Hepatocyte (in vitro differentiated cells): Measurements from ENCODE around the gene DNMT3A. TPM values are rescaled to one million over a fixed set of nuclear protein-coding genes. Genes with fewer than 3 reads are reported as not detected.

Experiments
- DNase-seq: peaks from one replicate; pipeline ENCODE4 v3.0.0-alpha.2; 2016; ENCODE audit warnings: low spot score
- H2AFZ ChIP-seq: fragments of 200-600 bp; sonication (generic); 2 replicates; pipeline ENCODE4 v1.6.0; 2016; ENCODE audit warnings: antibody characterized with exemption, mild to moderate bottlenecking
- H3K27ac ChIP-seq: fragments of 200-600 bp; sonication (generic); 2 replicates; pipeline ENCODE4 v1.5.1; 2016; ENCODE audit warnings: mild to moderate bottlenecking
- H3K27me3 ChIP-seq: fragments of 200-600 bp; sonication (generic); 2 replicates; pipeline ENCODE4 v1.6.1; 2016
- H3K36me3 ChIP-seq: fragments of 200-600 bp; sonication (generic); replicated peaks from 2 replicates; pipeline ENCODE4 v1.5.1; 2016; ENCODE audit warnings: low read depth; ENCODE audit not compliant: insufficient read depth
- H3K4me1 ChIP-seq: fragments of 200-600 bp; sonication (generic); 2 replicates; pipeline ENCODE4 v1.5.1; 2016; ENCODE audit warnings: mild to moderate bottlenecking, moderate library complexity; ENCODE audit not compliant: insufficient read depth
- H3K4me2 ChIP-seq: fragments of 200-600 bp; sonication (generic); 2 replicates; pipeline ENCODE4 v1.6.0; 2016
- H3K4me3 ChIP-seq: fragments of 200-600 bp; sonication (generic); 2 replicates; pipeline ENCODE4 v1.5.1; 2016; ENCODE audit warnings: mild to moderate bottlenecking
- H3K79me2 ChIP-seq: fragments of 200-600 bp; sonication (generic); 2 replicates; pipeline ENCODE4 v1.6.0; 2017; ENCODE audit warnings: mild to moderate bottlenecking
- H3K9me2 ChIP-seq: fragments of 200-600 bp; sonication (generic); replicated peaks from 2 replicates; pipeline ENCODE4 v1.6.0; 2017; ENCODE audit warnings: mild to moderate bottlenecking; ENCODE audit not compliant: insufficient read depth
- H3K9me3 ChIP-seq: fragments of 200-600 bp; sonication (generic); 2 replicates; pipeline ENCODE4 v1.5.1; 2016; ENCODE audit warnings: low read depth, mild to moderate bottlenecking
- H4K20me1 ChIP-seq: fragments of 200-600 bp; sonication (generic); 2 replicates; pipeline ENCODE4 v1.6.0; 2016; ENCODE audit warnings: mild to moderate bottlenecking; ENCODE audit not compliant: insufficient read depth, poor library complexity, severe bottlenecking
- EZH2 ChIP-seq: fragments of 200-600 bp; sonication (generic); IDR thresholded peaks from 2 replicates; pipeline ENCODE4 v1.6.1; 2016; ENCODE audit warnings: antibody characterized with exemption, mild to moderate bottlenecking, borderline replicate concordance
- EZH2phosphoT487 ChIP-seq: fragments of 200-600 bp; sonication (generic); IDR thresholded peaks from one replicate; pipeline ENCODE4 v1.6.1; 2018; ENCODE audit warnings: antibody characterized with exemption, mild to moderate bottlenecking, low read depth, moderate library complexity; ENCODE audit not compliant: unreplicated experiment, severe bottlenecking
- WGBS: methylation state at CpG from one replicate; pipeline ENCODE4 v1.1.6; 2016; ENCODE audit warnings: low lambda C conversion rate; ENCODE audit errors: missing lambda C conversion rate; 5-methylcytosine and 5-hydroxymethylcytosine counted together
- polyA plus RNA-seq: library from polyadenylated mRNA; unstranded; fragments of >200 nt; fragmentation: Nextera tagmentation; extraction: Ambion mirVana; gene quantifications from 2 replicates; pipeline ENCODE4 v1.2.1, GENCODE V29; 2016
- total RNA-seq: library from RNA; depleted of rRNA; stranded (reverse); fragments of >200 nt; gene quantifications from 2 replicates; pipeline ENCODE4 v1.2.3, GENCODE V29; 2014
- TF ChIP-seq, protein P1 (sequence below): fragments of 200-600 bp; sonication (generic); IDR thresholded peaks from 2 replicates; pipeline ENCODE4 v1.5.1; 2016; ENCODE audit warnings: antibody characterized with exemption, mild to moderate bottlenecking; ENCODE audit not compliant: poor library complexity

DNMT3A gene
- total and polyA plus RNA-seq, 2 experiments from 2014 or later, result 28.3 to 43.8 TPM

DNA sequence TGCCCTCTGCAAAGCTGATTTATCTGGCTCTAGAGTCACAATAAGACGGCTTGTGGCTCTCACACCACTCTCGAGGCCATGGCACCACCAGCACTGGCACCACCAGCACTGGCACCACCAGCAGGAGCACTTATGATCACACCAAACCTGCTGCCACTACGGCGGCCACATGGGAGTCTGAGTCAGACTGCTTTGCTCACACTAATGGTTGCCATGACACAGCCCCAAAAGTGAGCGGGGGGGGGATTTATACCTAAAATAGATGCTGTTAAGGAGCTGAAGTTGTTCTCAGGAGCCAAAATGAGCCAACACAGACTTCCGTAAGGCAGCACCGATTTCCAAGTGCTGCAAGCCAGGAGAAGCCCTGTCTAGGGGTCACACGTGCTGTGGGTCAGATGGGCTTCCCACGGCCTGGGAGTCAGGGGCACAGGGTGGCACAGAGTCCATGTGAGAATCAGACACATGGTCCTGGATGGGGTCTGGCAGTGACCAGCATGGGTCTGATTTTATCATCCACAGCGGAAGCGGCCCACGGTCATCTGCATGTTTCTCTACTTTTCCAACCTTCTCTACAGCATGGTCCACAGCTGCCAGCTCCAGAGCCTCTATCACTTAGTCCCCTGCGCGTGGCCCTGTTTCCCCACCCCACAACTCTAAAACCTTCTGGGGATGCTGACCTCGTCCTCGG is 16.7 kb downstream of the DNMT3A start:
- peaks cover 97% of the 10 kb centered on the region for H3K79me2 ChIP-seq
- H3K4me2 ChIP-seq, result no peak overlapping the region
- peaks cover 50% of the 10 kb centered on the region for H4K20me1 ChIP-seq
- H3K9me2 ChIP-seq, result no peaks in the 10 kb centered on the region
- no peak for TF ChIP-seq EZH2
- TF ChIP-seq, protein P1, sequence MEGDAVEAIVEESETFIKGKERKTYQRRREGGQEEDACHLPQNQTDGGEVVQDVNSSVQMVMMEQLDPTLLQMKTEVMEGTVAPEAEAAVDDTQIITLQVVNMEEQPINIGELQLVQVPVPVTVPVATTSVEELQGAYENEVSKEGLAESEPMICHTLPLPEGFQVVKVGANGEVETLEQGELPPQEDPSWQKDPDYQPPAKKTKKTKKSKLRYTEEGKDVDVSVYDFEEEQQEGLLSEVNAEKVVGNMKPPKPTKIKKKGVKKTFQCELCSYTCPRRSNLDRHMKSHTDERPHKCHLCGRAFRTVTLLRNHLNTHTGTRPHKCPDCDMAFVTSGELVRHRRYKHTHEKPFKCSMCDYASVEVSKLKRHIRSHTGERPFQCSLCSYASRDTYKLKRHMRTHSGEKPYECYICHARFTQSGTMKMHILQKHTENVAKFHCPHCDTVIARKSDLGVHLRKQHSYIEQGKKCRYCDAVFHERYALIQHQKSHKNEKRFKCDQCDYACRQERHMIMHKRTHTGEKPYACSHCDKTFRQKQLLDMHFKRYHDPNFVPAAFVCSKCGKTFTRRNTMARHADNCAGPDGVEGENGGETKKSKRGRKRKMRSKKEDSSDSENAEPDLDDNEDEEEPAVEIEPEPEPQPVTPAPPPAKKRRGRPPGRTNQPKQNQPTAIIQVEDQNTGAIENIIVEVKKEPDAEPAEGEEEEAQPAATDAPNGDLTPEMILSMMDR, result no peak
- no peak for TF ChIP-seq EZH2phosphoT487
- no peak overlapping the region for H3K27ac ChIP-seq
- no peaks in the 10 kb centered on the region for H3K27me3 ChIP-seq
- no peaks in the 10 kb centered on the region for H3K9me3 ChIP-seq
- no peaks in the 10 kb centered on the region for H3K36me3 ChIP-seq
- H3K4me3 ChIP-seq, result no peak overlapping the region
- DNase-seq, result no peak
- no peaks in the 10 kb centered on the region for H3K4me1 ChIP-seq
- no peak overlapping the region for H2AFZ ChIP-seq
- WGBS, result 95% methylated on average over 16 of the region's 16 CpGs

DNA sequence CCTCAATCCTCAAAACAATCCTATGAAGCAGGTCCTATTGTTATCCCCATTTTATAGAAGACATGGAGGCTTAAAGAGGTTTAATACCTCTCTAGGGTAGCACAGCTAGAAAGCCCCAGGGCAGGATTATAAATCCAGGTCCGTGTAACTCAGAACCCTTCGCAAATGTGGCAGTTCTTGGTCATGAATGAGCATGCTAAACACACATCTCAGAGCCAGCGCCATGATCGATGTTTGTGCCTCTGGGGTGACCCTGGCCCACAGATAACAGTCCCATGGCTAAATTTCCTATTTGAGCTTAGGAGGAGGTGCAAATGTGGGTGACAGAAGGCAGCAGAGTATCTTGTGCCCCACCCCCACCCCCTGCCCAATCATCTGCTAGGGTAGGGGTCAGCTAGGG is 17.5 kb downstream of the DNMT3A start:
- no peak overlapping the region for H3K4me2 ChIP-seq
- no peak overlapping the region for H3K27ac ChIP-seq
- no peak for DNase-seq
- H3K9me3 ChIP-seq, result no peaks in the 10 kb centered on the region
- no peaks in the 10 kb centered on the region for H3K36me3 ChIP-seq
- WGBS, result 77% methylated on average over 4 of the region's 4 CpGs
- H3K9me2 ChIP-seq, result no peaks in the 10 kb centered on the region
- H3K27me3 ChIP-seq, result no peaks in the 10 kb centered on the region
- H2AFZ ChIP-seq, result no peak overlapping the region
- H3K4me3 ChIP-seq, result no peak overlapping the region
- TF ChIP-seq, protein P1, result no peak
- TF ChIP-seq EZH2 (no peak), EZH2phosphoT487 (no peak)
- H3K79me2 ChIP-seq, result peaks cover 96% of the 10 kb centered on the region
- H4K20me1 ChIP-seq, result peaks cover 42% of the 10 kb centered on the region
- no peaks in the 10 kb centered on the region for H3K4me1 ChIP-seq

DNA sequence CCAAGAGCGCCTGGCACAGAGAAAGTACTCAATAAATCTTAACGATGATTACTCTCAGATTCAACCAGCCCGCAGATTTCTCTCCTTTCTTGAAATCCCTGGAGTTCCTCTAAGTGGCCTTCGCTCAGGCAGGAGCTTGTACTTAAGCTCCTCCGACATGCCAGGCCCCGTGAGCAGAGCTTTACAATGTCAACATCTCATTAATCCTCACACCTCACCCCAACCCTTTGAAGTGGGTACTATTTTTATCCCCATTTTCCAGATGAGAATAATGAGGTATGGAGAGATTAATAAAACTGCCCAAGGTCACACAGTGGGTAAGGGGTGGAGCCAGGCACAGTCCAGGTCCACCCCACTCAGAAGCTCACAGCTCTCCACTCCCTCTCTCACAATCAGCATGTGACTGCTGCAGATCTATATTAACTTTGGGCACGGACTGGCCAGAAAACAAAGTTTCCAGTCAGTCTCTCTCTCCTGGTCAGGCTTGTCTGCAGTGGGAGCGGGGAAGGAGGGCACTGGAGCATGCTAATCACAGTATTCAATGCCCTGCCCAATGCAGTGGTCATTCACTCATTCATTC is 18.0 kb downstream of the DNMT3A start:
- 55% methylated on average over 8 of the region's 8 CpGs for WGBS
- H3K27me3 ChIP-seq, result no peaks in the 10 kb centered on the region
- no peak overlapping the region for H2AFZ ChIP-seq
- no peaks in the 10 kb centered on the region for H3K4me1 ChIP-seq
- peak overlapping the region; percentile 28 for H3K4me2 ChIP-seq
- H3K9me2 ChIP-seq, result no peaks in the 10 kb centered on the region
- DNase-seq, result no peak
- no peaks in the 10 kb centered on the region for H3K36me3 ChIP-seq
- H3K27ac ChIP-seq, result peak overlapping the region; percentile 31
- H3K79me2 ChIP-seq, result peaks cover 93% of the 10 kb centered on the region
- peaks cover 38% of the 10 kb centered on the region for H4K20me1 ChIP-seq
- TF ChIP-seq EZH2phosphoT487 (no peak), EZH2 (no peak)
- TF ChIP-seq, protein P1, result no peak
- H3K4me3 ChIP-seq, result no peak overlapping the region
- H3K9me3 ChIP-seq, result no peaks in the 10 kb centered on the region
